K562 (cell line): ENCODE measurements around the gene SIRT4. TPM values are rescaled to one million over a fixed set of nuclear protein-coding genes. Genes with fewer than 3 reads are reported as not detected.

Source experiments
- ATAC-seq: fragments of 200-7000 bp; cut with Tn5 transposase; 3 replicates; pipeline ENCODE4 v1.9.1; 2020; ENCODE audit warnings: moderate library complexity
- BruUV-seq: library from RNA; stranded (reverse); fragments of 400-500 nt; replicated peaks from 2 replicates; lab custom pipeline; 2021; lab: Mats Ljungman, UMichigan
- CTCF ChIA-PET: fragments of 300-600 bp; formaldehyde crosslinking; extraction: SDS; loops from one replicate; lab custom pipeline; 2021; ENCODE audit warnings: low intra/inter-chr PET ratio; lab: Yijun Ruan, JAX
- POLR2A ChIA-PET: fragments of 300-600, 350-650 bp; sonication (Branson Sonifier 250); formaldehyde crosslinking; extraction: SDS; loops from one replicate; lab custom pipeline; 2021; ENCODE audit warnings: antibody characterized with exemption, inconsistent platforms; lab: Yijun Ruan, JAX
- DNase-seq, 4 experiments: peaks; one replicate each; pipeline versions ENCODE4 v3.0.0 to v3.0.0-alpha.2; 2011 to 2018; ENCODE audit warnings: low spot score in 3 of 4, mixed read lengths in 3 of 4; ENCODE audit errors: extremely low read depth in 1 of 4
- FAIRE-seq: peaks from 2 replicates; lab custom pipeline; 2011; peaks lifted over from hg19 to GRCh38; lab: Jason Lieb, UNC
- H2AFZ ChIP-seq: 2 replicates; pipeline ENCODE4 v1.6.0; 2011; ENCODE audit warnings: low read depth, low read length, control low read depth, inconsistent platforms
- H3K27ac ChIP-seq: fragments of 200-600 bp; 3 replicates; pipeline ENCODE4 v1.8.0; 2011; ENCODE audit warnings: low read depth, mild to moderate bottlenecking, control low read depth, inconsistent platforms, low read length, moderate library complexity, mixed read lengths; ENCODE audit errors: extremely low read depth
- H3K27me3 ChIP-seq, 2 experiments: fragments of 300-600 bp in 1 of 2; 2 replicates in 1 of 2; 3 replicates in 1 of 2; pipeline versions ENCODE4 v1.6.0 to v1.8.0; 2011; ENCODE audit warnings: inconsistent platforms in 2 of 2, low read length in 2 of 2, mild to moderate bottlenecking in 1 of 2, mixed read lengths in 1 of 2, moderate library complexity in 1 of 2; ENCODE audit not compliant: control insufficient read depth in 2 of 2, insufficient read depth in 2 of 2
- H3K36me3 ChIP-seq: fragments of 300-600 bp; 3 replicates; pipeline ENCODE4 v1.8.0; 2011; ENCODE audit warnings: mild to moderate bottlenecking, low read length, inconsistent platforms; ENCODE audit not compliant: control insufficient read depth, insufficient read depth
- H3K4me1 ChIP-seq, 2 experiments: fragments of 200-600 bp in 1 of 2; replicated peaks in 1 of 2; 2 replicates in 1 of 2; 3 replicates in 1 of 2; pipeline versions ENCODE4 v1.5.1 to v1.8.0; 2011; ENCODE audit warnings: inconsistent platforms in 2 of 2, low read length in 2 of 2, mild to moderate bottlenecking in 1 of 2, mixed read lengths in 1 of 2, moderate library complexity in 1 of 2; ENCODE audit not compliant: control insufficient read depth in 2 of 2, insufficient read depth in 2 of 2
- H3K4me2 ChIP-seq: 2 replicates; pipeline ENCODE4 v1.6.1; 2011; ENCODE audit warnings: low read length, control low read depth, inconsistent platforms, mixed read lengths; ENCODE audit not compliant: insufficient read depth
- H3K4me3 ChIP-seq: fragments of 200-600 bp; sonication (generic), shearing (Covaris generic); 2 replicates; pipeline ENCODE4 v1.5.1; 2016; ENCODE audit warnings: control low read depth, inconsistent platforms
- H3K79me2 ChIP-seq: fragments of 200-600 bp; 3 replicates; pipeline ENCODE4 v1.8.0; 2011; ENCODE audit warnings: low read length, inconsistent platforms; ENCODE audit not compliant: control insufficient read depth, insufficient read depth
- H3K9ac ChIP-seq, 2 experiments: 2 replicates each; pipeline versions ENCODE4 v1.6.0 to v1.6.1; 2011; ENCODE audit warnings: low read depth in 2 of 2, low read length in 2 of 2, control low read depth in 1 of 2, inconsistent platforms in 1 of 2, mild to moderate bottlenecking in 1 of 2, mixed read lengths in 1 of 2; ENCODE audit not compliant: insufficient read depth in 1 of 2
- H3K9me1 ChIP-seq: one replicate; pipeline ENCODE4 v1.6.0; 2011; ENCODE audit warnings: inconsistent platforms, mild to moderate bottlenecking, low read length, moderate library complexity; ENCODE audit not compliant: control insufficient read depth, insufficient read depth
- H3K9me3 ChIP-seq: replicated peaks from 2 replicates; pipeline ENCODE4 v1.5.1; 2011; ENCODE audit warnings: low read depth, low read length, inconsistent platforms; ENCODE audit not compliant: control insufficient read depth, insufficient read depth
- H4K20me1 ChIP-seq: replicated peaks from 2 replicates; pipeline ENCODE4 v1.6.1; 2011; ENCODE audit warnings: low read length, inconsistent platforms, mixed read lengths; ENCODE audit not compliant: control insufficient read depth, insufficient read depth
- DACH1 ChIP-seq: fragments of 450-650 bp; IDR thresholded peaks from 2 replicates; pipeline ENCODE4 v1.6.1; 2018; ENCODE audit not compliant: partially characterized antibody
- GTF2B ChIP-seq: IDR thresholded peaks from 2 replicates; pipeline ENCODE4 v1.6.1; 2011; ENCODE audit not compliant: insufficient read length; ENCODE audit errors: extremely low read depth
- HDAC1 ChIP-seq, 2 experiments: fragments of 450-650 bp; IDR thresholded peaks; 2 replicates each; pipeline ENCODE4 v1.6.1; 2016 to 2017; ENCODE audit warnings: inconsistent platforms in 1 of 2, mild to moderate bottlenecking in 1 of 2, moderate library complexity in 1 of 2
- POLR2B ChIP-seq: fragments of 450-650 bp; IDR thresholded peaks from 2 replicates; pipeline ENCODE4 v1.6.1; 2018; ENCODE audit warnings: low read depth; ENCODE audit not compliant: partially characterized antibody
- POU5F1 ChIP-seq: fragments of 150-350 bp; IDR thresholded peaks from 2 replicates; pipeline ENCODE4 v1.6.1; 2014; ENCODE audit warnings: borderline replicate concordance, low read length, low read depth, mild to moderate bottlenecking; ENCODE audit not compliant: partially characterized antibody
- RBFOX2 ChIP-seq: fragments of 200-400 bp; formaldehyde crosslinking; IDR thresholded peaks from 2 replicates; pipeline ENCODE4 v1.6.1; 2017; ENCODE audit warnings: low read depth, mild to moderate bottlenecking, low read length, moderate library complexity
- SPI1 ChIP-seq: IDR thresholded peaks from 2 replicates; pipeline ENCODE4 v1.6.1; 2011; ENCODE audit warnings: low read depth, low read length, control low read depth, borderline replicate concordance
- WGBS: fragments of 100-300 bp; shearing (Covaris generic); methylation state at CpG from one replicate; pipeline ENCODE4 v1.1.6; 2016; ENCODE audit warnings: low coverage, mixed read lengths; ENCODE audit not compliant: insufficient coverage; ENCODE audit errors: missing lambda C conversion rate; 5-methylcytosine and 5-hydroxymethylcytosine counted together
- in situ Hi-C: fragments of 300-500 bp; cut with MboI; formaldehyde crosslinking; loops from 4 replicates; pipeline ENCODE4 v1.15.0; 2018; ENCODE audit warnings: inconsistent platforms, mixed read lengths
- intact Hi-C: fragments of 100-400 bp; cut with micrococcal nuclease; formaldehyde crosslinking; loops from 2 replicates; pipeline ENCODE4 v1.14.2; 2022
- polyA plus RNA-seq, 8 experiments: library from polyadenylated mRNA; depleted of rRNA in 4 of 8; stranded (reverse) in 5 of 8; unstranded in 3 of 8; fragments of >200 nt; fragmentation: Nextera tagmentation in 2 of 8; fragmentation: Illumina TruSeq in 1 of 8; extraction: Ambion mirVana in 2 of 8; extraction: Trizol in 1 of 8; gene quantifications; 2 replicates each; pipeline versions ENCODE4 v1.2.1 to v1.2.3, GENCODE V29; 2011 to 2014; ENCODE audit warnings: inconsistent platforms in 1 of 8, missing spikeins in 1 of 8
- total RNA-seq, 7 experiments: library from RNA; depleted of rRNA in 6 of 7; stranded (reverse); fragments of >200 nt in 6 of 7; fragmentation: Illumina TruSeq in 2 of 7; extraction: Trizol in 2 of 7; gene quantifications; 2 replicates each; pipeline versions ENCODE4 v1.2.1 to v1.2.3, GENCODE V29; 2011 to 2021; ENCODE audit warnings: low replicate concordance in 1 of 7
- TF ChIP-seq, protein P1 (sequence below): sonication (generic); formaldehyde crosslinking; IDR thresholded peaks from 2 replicates; pipeline ENCODE4 v1.8.0; 2022; ENCODE audit warnings: missing genetic modification reagents, mild to moderate bottlenecking, moderate library complexity, borderline replicate concordance

SIRT4 gene
- total and polyA plus RNA-seq, 9 of the 15 experiments (the other 6 are each of a cell fraction or from before 2014, with no cell fraction given) = 0.86 to 5.2 (median 2.4) TPM

- intact Hi-C loops (no loop called here), in situ Hi-C loops (loop anchor here (5.0 kb wide), 1 partner anchor 36 kb away; no protein-coding TSS in a partner anchor)
- Histone ChIP-seq H3K9me1 (no peaks in the 10 kb centered on the region), H2AFZ (no peak overlapping the region), H4K20me1 (peaks cover 16% of the 10 kb centered on the region), H3K79me2 (peaks cover 55% of the 10 kb centered on the region; the same call in 2 of the 3 replicates), H3K9me3 (no peaks in the 10 kb centered on the region), H3K4me2 (peak overlapping the region; percentile 13), H3K4me3 (no peak overlapping the region), H3K9ac (peak overlapping the region in 1 of 2 experiments; percentile 80; a peak in 2 of 4 replicates), H3K27me3 (no peaks in the 10 kb centered on the region), H3K4me1 (peaks cover 37 to 42% of the 10 kb centered on the region in 2 experiments; a peak in 4 of 5 replicates), H3K27ac (no peak overlapping the region), H3K36me3 (no peaks in the 10 kb centered on the region; the same call in 2 of the 3 replicates)
- WGBS = 43% methylated on average over 12 of the region's 15 CpGs
- BruUV-seq = TSS peak; percentile 40
- DNase-seq (no peak), ATAC-seq (no peak; the same call in 2 of the 3 replicates), FAIRE-seq (peak; percentile 49)
- ChIA-PET CTCF (no interaction called here), POLR2A (interaction anchor here (0.6 to 10.5 kb wide), 12 partner anchors 9 to 256 kb away, joined by 3 to 110 read pairs (median 6); partner anchors contain the start of genes GCN1, RNU4-1, RNU4-2 and RPLP0)
- TF ChIP-seq DACH1 (peak; percentile 76), POLR2B (no peak), HDAC1 (IDR thresholded peaks at IDR 0.05) (no peak), RBFOX2 (0 out of 2 replicates have a peak, but pooled peaks have one; percentile 23), POU5F1 (no peak), SPI1 (0 out of 2 replicates have a peak, but pooled peaks have one; percentile 7), GTF2B (no peak)
- TF ChIP-seq, protein P1, sequence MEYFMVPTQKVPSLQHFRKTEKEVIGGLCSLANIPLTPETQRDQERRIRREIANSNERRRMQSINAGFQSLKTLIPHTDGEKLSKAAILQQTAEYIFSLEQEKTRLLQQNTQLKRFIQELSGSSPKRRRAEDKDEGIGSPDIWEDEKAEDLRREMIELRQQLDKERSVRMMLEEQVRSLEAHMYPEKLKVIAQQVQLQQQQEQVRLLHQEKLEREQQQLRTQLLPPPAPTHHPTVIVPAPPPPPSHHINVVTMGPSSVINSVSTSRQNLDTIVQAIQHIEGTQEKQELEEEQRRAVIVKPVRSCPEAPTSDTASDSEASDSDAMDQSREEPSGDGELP (CRISPR knock-in tag) = peak; percentile 76
Measured at GRCh38 chr12:120262852-120263747, 39.0 kb upstream of the SIRT4 start.
